Measurements from ENCODE around the gene ALKBH3.

DNA sequence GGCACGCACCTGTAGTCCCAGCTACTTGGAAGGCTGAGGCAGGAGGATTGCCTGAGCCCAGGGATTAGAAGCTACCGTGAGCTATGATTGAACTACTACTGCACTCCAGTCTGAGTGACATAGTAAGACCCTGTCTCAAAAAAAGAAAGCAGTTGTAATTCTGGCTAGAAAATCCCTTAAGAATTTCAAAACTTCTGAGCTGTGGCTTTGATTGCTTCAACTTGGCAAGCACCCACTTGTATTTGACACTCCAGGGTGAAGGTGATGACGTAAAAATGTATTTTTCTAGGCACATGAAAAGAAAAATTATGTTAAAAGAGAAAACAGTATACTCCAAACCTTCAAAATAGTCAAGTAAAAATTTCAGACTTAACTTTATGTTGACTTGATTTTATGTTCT lies 23.6 kb upstream of the ALKBH3 start:
- TF ChIP-seq, protein P1, sequence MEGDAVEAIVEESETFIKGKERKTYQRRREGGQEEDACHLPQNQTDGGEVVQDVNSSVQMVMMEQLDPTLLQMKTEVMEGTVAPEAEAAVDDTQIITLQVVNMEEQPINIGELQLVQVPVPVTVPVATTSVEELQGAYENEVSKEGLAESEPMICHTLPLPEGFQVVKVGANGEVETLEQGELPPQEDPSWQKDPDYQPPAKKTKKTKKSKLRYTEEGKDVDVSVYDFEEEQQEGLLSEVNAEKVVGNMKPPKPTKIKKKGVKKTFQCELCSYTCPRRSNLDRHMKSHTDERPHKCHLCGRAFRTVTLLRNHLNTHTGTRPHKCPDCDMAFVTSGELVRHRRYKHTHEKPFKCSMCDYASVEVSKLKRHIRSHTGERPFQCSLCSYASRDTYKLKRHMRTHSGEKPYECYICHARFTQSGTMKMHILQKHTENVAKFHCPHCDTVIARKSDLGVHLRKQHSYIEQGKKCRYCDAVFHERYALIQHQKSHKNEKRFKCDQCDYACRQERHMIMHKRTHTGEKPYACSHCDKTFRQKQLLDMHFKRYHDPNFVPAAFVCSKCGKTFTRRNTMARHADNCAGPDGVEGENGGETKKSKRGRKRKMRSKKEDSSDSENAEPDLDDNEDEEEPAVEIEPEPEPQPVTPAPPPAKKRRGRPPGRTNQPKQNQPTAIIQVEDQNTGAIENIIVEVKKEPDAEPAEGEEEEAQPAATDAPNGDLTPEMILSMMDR (IDR thresholded peaks at IDR 0.05) = no peak
- TF ChIP-seq POLR2AphosphoS5 (IDR thresholded peaks at IDR 0.05) (no peak), EP300 (IDR thresholded peaks at IDR 0.05) (no peak), POLR2A (IDR thresholded peaks at IDR 0.05) (no peak)
